ENCODE data around the gene DVL2. TPM values are rescaled to one million over a fixed set of nuclear protein-coding genes. Genes with fewer than 3 reads are reported as not detected.

The DVL2 gene
- total RNA-seq, 4 donors from 2014 or later, result 5.1 to 83.2 (median 53.5) TPM

- H3K27me3 ChIP-seq, result no peaks in the 10 kb centered on the region
- DNase-seq, result no peak
- H3K9me3 ChIP-seq, result no peaks in the 10 kb centered on the region
- no peak overlapping the region for H3K4me3 ChIP-seq
- no peak overlapping the region for H3K27ac ChIP-seq
- H3K4me1 ChIP-seq, result peaks cover 0 to 1% of the 10 kb centered on the region in 2 donors
- no peak for TF ChIP-seq POLR2A (IDR thresholded peaks at IDR 0.05)
- TF ChIP-seq, protein P1, sequence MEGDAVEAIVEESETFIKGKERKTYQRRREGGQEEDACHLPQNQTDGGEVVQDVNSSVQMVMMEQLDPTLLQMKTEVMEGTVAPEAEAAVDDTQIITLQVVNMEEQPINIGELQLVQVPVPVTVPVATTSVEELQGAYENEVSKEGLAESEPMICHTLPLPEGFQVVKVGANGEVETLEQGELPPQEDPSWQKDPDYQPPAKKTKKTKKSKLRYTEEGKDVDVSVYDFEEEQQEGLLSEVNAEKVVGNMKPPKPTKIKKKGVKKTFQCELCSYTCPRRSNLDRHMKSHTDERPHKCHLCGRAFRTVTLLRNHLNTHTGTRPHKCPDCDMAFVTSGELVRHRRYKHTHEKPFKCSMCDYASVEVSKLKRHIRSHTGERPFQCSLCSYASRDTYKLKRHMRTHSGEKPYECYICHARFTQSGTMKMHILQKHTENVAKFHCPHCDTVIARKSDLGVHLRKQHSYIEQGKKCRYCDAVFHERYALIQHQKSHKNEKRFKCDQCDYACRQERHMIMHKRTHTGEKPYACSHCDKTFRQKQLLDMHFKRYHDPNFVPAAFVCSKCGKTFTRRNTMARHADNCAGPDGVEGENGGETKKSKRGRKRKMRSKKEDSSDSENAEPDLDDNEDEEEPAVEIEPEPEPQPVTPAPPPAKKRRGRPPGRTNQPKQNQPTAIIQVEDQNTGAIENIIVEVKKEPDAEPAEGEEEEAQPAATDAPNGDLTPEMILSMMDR (IDR thresholded peaks at IDR 0.05), result no peak
- intact Hi-C loops (cut with DNase I; ENCODE audit: low total_unique reads), result no loop called here
- H3K36me3 ChIP-seq, result no peaks in the 10 kb centered on the region
Observed at GRCh38 chr17:7223375-7223774, 10.9 kb downstream of the DVL2 start.

DNA sequence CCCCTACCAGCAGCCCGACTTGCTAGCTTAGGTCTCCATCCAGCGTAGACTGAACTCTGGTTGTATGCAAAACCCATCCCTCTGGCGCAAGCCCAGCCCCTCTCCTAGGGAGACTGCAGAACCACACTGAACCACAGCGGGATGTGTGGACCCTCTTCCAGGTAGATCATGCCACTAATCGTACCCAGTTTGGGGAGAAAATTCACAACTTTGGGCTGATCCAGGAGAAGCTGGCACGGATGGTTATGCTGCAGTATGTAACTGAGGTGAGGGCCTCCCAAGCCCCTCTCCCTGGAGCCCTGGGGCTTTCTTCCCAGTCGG is 11.4 kb downstream of the DVL2 start:
- no peak for DNase-seq

GRCh38 chr17:7222093-7222971 is 12.0 kb downstream of the DVL2 start:
- H3K4me1 ChIP-seq, result peaks cover 0 to 5% of the 10 kb centered on the region in 2 donors
- H3K27ac ChIP-seq, result no peak overlapping the region
- TF ChIP-seq, protein P1 (IDR thresholded peaks at IDR 0.05), result no peak
- no peak for TF ChIP-seq POLR2A (IDR thresholded peaks at IDR 0.05)
- no peaks in the 10 kb centered on the region for H3K36me3 ChIP-seq
- H3K9me3 ChIP-seq, result no peaks in the 10 kb centered on the region
- intact Hi-C loops (cut with DNase I; ENCODE audit: low total_unique reads), result no loop called here
- H3K4me3 ChIP-seq, result no peak overlapping the region
- H3K27me3 ChIP-seq, result no peaks in the 10 kb centered on the region
- peak in 1 of 2 donors; percentile 25 for DNase-seq

More for the DNA sequence above, 11.4 kb downstream of the DVL2 start:
- no peak for TF ChIP-seq POLR2A (IDR thresholded peaks at IDR 0.05)
- TF ChIP-seq, protein P1 (IDR thresholded peaks at IDR 0.05), result no peak
- Histone ChIP-seq H3K27me3 (no peaks in the 10 kb centered on the region), H3K4me3 (no peak overlapping the region), H3K9me3 (no peaks in the 10 kb centered on the region), H3K4me1 (peaks cover 0 to 5% of the 10 kb centered on the region in 2 donors), H3K36me3 (no peaks in the 10 kb centered on the region), H3K27ac (no peak overlapping the region)
- intact Hi-C loops (cut with DNase I; ENCODE audit: low total_unique reads), result no loop called here

- no peaks in the 10 kb centered on the region for H3K9me3 ChIP-seq
- H3K4me3 ChIP-seq, result no peak overlapping the region
- intact Hi-C loops (cut with DNase I; ENCODE audit: low total_unique reads), result no loop called here
- DNase-seq, result peak in 1 of 2 donors; percentile 18
- TF ChIP-seq, protein P1 (IDR thresholded peaks at IDR 0.05), result no peak
- no peak for TF ChIP-seq POLR2A (IDR thresholded peaks at IDR 0.05)
- H3K4me1 ChIP-seq, result peaks cover 0 to 5% of the 10 kb centered on the region in 2 donors
- peak overlapping the region; percentile 92 to 97 for H3K27ac ChIP-seq
- no peaks in the 10 kb centered on the region for H3K27me3 ChIP-seq
- H3K36me3 ChIP-seq, result no peaks in the 10 kb centered on the region
Observed at GRCh38 chr17:7221278-7222092, 12.8 kb downstream of the DVL2 start.
